Measurements from ENCODE around the gene SYNE3. TPM values are rescaled to one million over a fixed set of nuclear protein-coding genes. Genes with fewer than 3 reads are reported as not detected.

The SYNE3 gene
- total and polyA plus RNA-seq, 2 donors (not counting 1 experiment from before 2014, with no cell fraction given), result 17.8 to 76.1 TPM

DNA sequence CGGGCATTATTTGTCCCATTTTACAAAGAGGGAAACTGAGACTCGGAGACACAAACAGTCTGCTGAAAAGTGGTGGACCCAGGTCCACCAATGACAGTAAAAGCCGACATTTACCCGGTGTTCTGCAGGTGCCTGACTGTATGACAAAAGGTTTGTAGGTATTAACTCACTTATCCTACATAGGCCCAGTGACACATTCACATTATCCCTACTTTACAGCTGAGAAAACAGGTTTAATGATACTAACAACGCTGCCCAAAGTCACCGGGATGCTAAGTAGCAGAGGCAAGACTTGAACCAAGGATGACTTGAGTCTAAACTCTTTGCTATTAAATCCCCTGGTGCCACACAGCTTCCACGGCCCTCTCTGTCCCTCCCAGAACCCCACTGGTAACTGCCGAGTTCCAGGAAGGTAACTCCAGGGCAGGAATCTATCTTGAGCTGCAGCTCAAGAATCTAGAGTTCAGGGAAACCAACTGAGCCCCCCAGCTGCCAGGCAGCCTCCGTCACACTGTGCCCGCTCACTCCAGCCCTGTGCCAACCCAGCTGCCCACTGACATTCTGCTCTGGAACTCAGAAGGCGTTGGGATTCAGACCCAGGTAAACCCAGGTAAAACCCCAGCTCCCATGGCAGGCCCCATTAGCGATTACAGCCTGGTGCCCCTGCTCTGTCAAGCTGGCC is 33.7 kb downstream of the SYNE3 start:
- TF ChIP-seq EZH2 (IDR thresholded peaks at IDR 0.05; ENCODE audit: borderline replicate concordance, insufficient read depth, low read depth, low read length, poor library complexity, severe bottlenecking), result no peak
- TF ChIP-seq, protein P1, sequence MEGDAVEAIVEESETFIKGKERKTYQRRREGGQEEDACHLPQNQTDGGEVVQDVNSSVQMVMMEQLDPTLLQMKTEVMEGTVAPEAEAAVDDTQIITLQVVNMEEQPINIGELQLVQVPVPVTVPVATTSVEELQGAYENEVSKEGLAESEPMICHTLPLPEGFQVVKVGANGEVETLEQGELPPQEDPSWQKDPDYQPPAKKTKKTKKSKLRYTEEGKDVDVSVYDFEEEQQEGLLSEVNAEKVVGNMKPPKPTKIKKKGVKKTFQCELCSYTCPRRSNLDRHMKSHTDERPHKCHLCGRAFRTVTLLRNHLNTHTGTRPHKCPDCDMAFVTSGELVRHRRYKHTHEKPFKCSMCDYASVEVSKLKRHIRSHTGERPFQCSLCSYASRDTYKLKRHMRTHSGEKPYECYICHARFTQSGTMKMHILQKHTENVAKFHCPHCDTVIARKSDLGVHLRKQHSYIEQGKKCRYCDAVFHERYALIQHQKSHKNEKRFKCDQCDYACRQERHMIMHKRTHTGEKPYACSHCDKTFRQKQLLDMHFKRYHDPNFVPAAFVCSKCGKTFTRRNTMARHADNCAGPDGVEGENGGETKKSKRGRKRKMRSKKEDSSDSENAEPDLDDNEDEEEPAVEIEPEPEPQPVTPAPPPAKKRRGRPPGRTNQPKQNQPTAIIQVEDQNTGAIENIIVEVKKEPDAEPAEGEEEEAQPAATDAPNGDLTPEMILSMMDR (IDR thresholded peaks at IDR 0.05), result no peak
- H3K36me3 ChIP-seq (replicated peaks in 1 of 2; ENCODE audit: control extremely low read depth in 1 of 2, control insufficient read depth in 1 of 2, extremely low read depth in 1 of 2, insufficient read depth in 2 of 2, low read length in 1 of 2), result peaks cover 0 to 13% of the 10 kb centered on the region in 2 experiments
- DNase-seq, result no peak
- H3K4me3 Mint-ChIP-seq, result no peak overlapping the region
- ATAC-seq (ENCODE audit: low read depth), result no peak
- peaks cover 47% of the 10 kb centered on the region for H4K20me1 ChIP-seq (ENCODE audit: control insufficient read depth, insufficient read depth, low read length, poor library complexity, severe bottlenecking)
- no peak overlapping the region for H3K27ac ChIP-seq (ENCODE audit: low read length in 2 of 2)
- H3K9ac ChIP-seq (ENCODE audit: low read length), result no peak overlapping the region
- H3K9me3 Mint-ChIP-seq (ENCODE audit: insufficient read depth), result no peaks in the 10 kb centered on the region
- ChIA-PET POLR2A (no interaction called here), CTCF (interaction anchor here (0.9 to 1.3 kb wide), 3 partner anchors 33 to 56 kb away, joined by 4 to 7 read pairs (median 5); partner anchors contain the start of gene SYNE3)
- H3K27me3 ChIP-seq (replicated peaks in 1 of 4; ENCODE audit: control extremely low read depth in 1 of 4, control insufficient read depth in 3 of 4, insufficient read depth in 4 of 4, low read length in 3 of 4), result no peaks in the 10 kb centered on the region
- peaks cover 74% of the 10 kb centered on the region for H3K4me1 Mint-ChIP-seq
- H3K27ac Mint-ChIP-seq, result peak overlapping the region; percentile 1
- no peaks in the 10 kb centered on the region for H3K9me3 ChIP-seq (ENCODE audit: control extremely low read depth in 1 of 3, control insufficient read depth in 2 of 3, insufficient read depth in 1 of 3, low read length in 2 of 3)
- no peaks in the 10 kb centered on the region for H3K27me3 Mint-ChIP-seq
- H3K4me1 ChIP-seq (ENCODE audit: control insufficient read depth in 2 of 2, insufficient read depth in 2 of 2, low read length in 2 of 2), result peaks cover 58 to 80% of the 10 kb centered on the region in 2 donors
- intact Hi-C loops (cut with micrococcal nuclease), result loop anchor here (5.0 kb wide), 1 partner anchor 35 kb away; the partner anchor contains the start of gene SYNE3
- peaks cover 99% of the 10 kb centered on the region for H3K79me2 ChIP-seq (ENCODE audit: control insufficient read depth, insufficient read depth, low read length)
- H2AFZ ChIP-seq (ENCODE audit: insufficient read depth, low read depth, low read length, poor library complexity, severe bottlenecking), result no peak overlapping the region
- 99% methylated on average over 10 of the region's 12 CpGs for WGBS (ENCODE audit: insufficient coverage)
- no peak overlapping the region for H3K4me2 ChIP-seq (replicated peaks; ENCODE audit: low read depth, low read length, poor library complexity, severe bottlenecking)
- H3K4me3 ChIP-seq (ENCODE audit: control extremely low read depth in 1 of 5, extremely low read depth in 1 of 5, insufficient read depth in 1 of 5, low read depth in 2 of 5, low read length in 4 of 5), result no peak overlapping the region

DNA sequence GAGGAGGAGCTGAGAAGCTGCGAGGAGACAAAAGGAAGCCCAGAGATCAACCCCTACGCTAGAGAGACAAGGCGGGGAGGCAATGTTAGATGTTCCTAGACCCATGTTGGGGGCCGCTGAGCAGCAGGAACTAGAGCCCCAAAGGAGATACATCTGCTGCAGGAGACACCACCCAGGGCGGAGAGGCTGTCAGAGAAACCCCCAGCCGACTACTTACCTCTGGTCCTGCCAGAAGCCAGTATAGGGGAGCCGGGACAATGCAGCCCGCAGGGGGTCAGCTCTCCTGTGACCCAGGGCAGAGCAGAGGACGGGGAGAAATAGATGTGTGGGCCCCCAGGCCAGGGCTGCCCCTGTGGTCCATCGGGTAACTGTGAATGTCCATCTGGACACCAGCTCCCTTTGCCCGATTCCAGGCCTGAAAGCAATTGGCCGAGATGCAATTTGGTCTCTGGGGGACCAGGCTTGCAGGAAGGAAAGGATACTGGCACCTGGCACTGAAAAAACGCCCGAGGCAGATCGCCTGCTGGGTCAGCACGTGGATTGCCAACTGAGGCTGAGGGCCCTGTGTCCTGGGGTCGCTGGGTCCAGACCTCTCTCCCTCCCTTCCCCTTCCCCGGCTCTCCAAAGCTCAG is 34.9 kb downstream of the SYNE3 start:
- Histone ChIP-seq H3K4me2 (replicated peaks; ENCODE audit: low read depth, low read length, poor library complexity, severe bottlenecking) (no peak overlapping the region), H3K9ac (ENCODE audit: low read length) (no peak overlapping the region), H3K4me1 (ENCODE audit: control insufficient read depth in 2 of 2, insufficient read depth in 2 of 2, low read length in 2 of 2) (peaks cover 45 to 68% of the 10 kb centered on the region in 2 donors), H3K4me3 (ENCODE audit: control extremely low read depth in 1 of 5, extremely low read depth in 1 of 5, insufficient read depth in 1 of 5, low read depth in 2 of 5, low read length in 4 of 5) (no peak overlapping the region), H3K36me3 (replicated peaks in 1 of 2; ENCODE audit: control extremely low read depth in 1 of 2, control insufficient read depth in 1 of 2, extremely low read depth in 1 of 2, insufficient read depth in 2 of 2, low read length in 1 of 2) (peaks cover 0 to 16% of the 10 kb centered on the region in 2 experiments), H4K20me1 (ENCODE audit: control insufficient read depth, insufficient read depth, low read length, poor library complexity, severe bottlenecking) (peaks cover 57% of the 10 kb centered on the region), H3K27me3 (replicated peaks in 1 of 4; ENCODE audit: control extremely low read depth in 1 of 4, control insufficient read depth in 3 of 4, insufficient read depth in 4 of 4, low read length in 3 of 4) (no peaks in the 10 kb centered on the region), H3K9me3 (ENCODE audit: control extremely low read depth in 1 of 3, control insufficient read depth in 2 of 3, insufficient read depth in 1 of 3, low read length in 2 of 3) (peaks cover 0 to 5% (median 0%) of the 10 kb centered on the region in 3 donors), H3K79me2 (ENCODE audit: control insufficient read depth, insufficient read depth, low read length) (peaks cover 99% of the 10 kb centered on the region), H2AFZ (ENCODE audit: insufficient read depth, low read depth, low read length, poor library complexity, severe bottlenecking) (no peak overlapping the region), H3K27ac (ENCODE audit: low read length in 2 of 2) (peak overlapping the region in 1 of 2 donors; percentile 75)
- ATAC-seq (ENCODE audit: low read depth) (no peak), DNase-seq (no peak)
- Mint-ChIP-seq H3K9me3 (ENCODE audit: insufficient read depth) (no peaks in the 10 kb centered on the region), H3K4me3 (no peak overlapping the region), H3K27ac (peak overlapping the region; percentile 86), H3K27me3 (no peaks in the 10 kb centered on the region), H3K4me1 (peaks cover 63% of the 10 kb centered on the region)
- POLR2A ChIA-PET, result interaction anchor here (1.1 kb wide), 1 partner anchor 35 kb away, joined by 3 read pairs; the partner anchor contains the start of gene SYNE3
- CTCF ChIA-PET, result no interaction called here
- intact Hi-C loops (cut with micrococcal nuclease), result loop anchor here (5.0 kb wide), 1 partner anchor 36 kb away; the partner anchor contains the start of gene SYNE3
- 92% methylated on average over 16 of the region's 18 CpGs for WGBS (ENCODE audit: insufficient coverage)
- TF ChIP-seq, protein P1 (IDR thresholded peaks at IDR 0.05), result no peak
- no peak for TF ChIP-seq EZH2 (IDR thresholded peaks at IDR 0.05; ENCODE audit: borderline replicate concordance, insufficient read depth, low read depth, low read length, poor library complexity, severe bottlenecking)

Data from B cell (primary cell).